Measurements from ENCODE around the gene SVIL.
"Not testable (repeated sequence)": the region's sequence is repeated elsewhere in the genome, so short reads cannot be mapped to it uniquely, and the experiment has no call there.

SVIL gene

GRCh38 chr10:29569795-29570194 is 65.0 kb downstream of the SVIL start:
- no peak overlapping the region for H3K4me3 ChIP-seq
- no peak for DNase-seq (ENCODE audit: low spot score)
- H3K27ac ChIP-seq = no peak overlapping the region
- TF ChIP-seq CTCF (IDR thresholded peaks at IDR 0.05) = no peak

- Histone ChIP-seq H3K27ac (no peak overlapping the region), H3K4me3 (no peak overlapping the region)
- DNase-seq (ENCODE audit: low spot score) = no peak
- no peak for TF ChIP-seq CTCF (IDR thresholded peaks at IDR 0.05)
Observed at GRCh38 chr10:29567003-29567402, 67.8 kb downstream of the SVIL start.

- H3K4me3 ChIP-seq; H3K27ac ChIP-seq; DNase-seq (ENCODE audit: low spot score): not testable (repeated sequence)
Observed at GRCh38 chr10:29566209-29566608, 68.6 kb downstream of the SVIL start.

GRCh38 chr10:29563420-29564035 is 71.2 kb downstream of the SVIL start:
- no peak for DNase-seq (ENCODE audit: low spot score)
- no peak for TF ChIP-seq CTCF (IDR thresholded peaks at IDR 0.05)
- H3K27ac ChIP-seq = peak overlapping the region in 1 of 2 donors; percentile 7
- H3K4me3 ChIP-seq = no peak overlapping the region

GRCh38 chr10:29563006-29563405 is 71.8 kb downstream of the SVIL start:
- H3K4me3 ChIP-seq; DNase-seq (ENCODE audit: low spot score); H3K27ac ChIP-seq: not testable (repeated sequence)

GRCh38 chr10:29559996-29560395 is 74.8 kb downstream of the SVIL start:
- no peak for TF ChIP-seq CTCF (IDR thresholded peaks at IDR 0.05)
- Histone ChIP-seq H3K4me3 (no peak overlapping the region), H3K27ac (peak overlapping the region; percentile 17 to 25)
- no peak for DNase-seq (ENCODE audit: low spot score)

GRCh38 chr10:29557665-29558064 is 77.1 kb downstream of the SVIL start:
- DNase-seq (ENCODE audit: low spot score) = no peak
- H3K27ac ChIP-seq = no peak overlapping the region
- TF ChIP-seq CTCF (IDR thresholded peaks at IDR 0.05) = no peak
- H3K4me3 ChIP-seq = no peak overlapping the region

GRCh38 chr10:29555746-29556481 is 78.9 kb downstream of the SVIL start:
- peak overlapping the region in 1 of 2 donors; percentile 78 for H3K27ac ChIP-seq
- H3K4me3 ChIP-seq = no peak overlapping the region
- no peak for DNase-seq (ENCODE audit: low spot score)
- no peak for TF ChIP-seq CTCF (IDR thresholded peaks at IDR 0.05)

All from coronary artery (tissue), 2 donors.